Regular cardiac myocyte (primary cell): ENCODE data around the gene MBTD1. TPM values are rescaled to one million over a fixed set of nuclear protein-coding genes. Genes with fewer than 3 reads are reported as not detected.

Experiments
- total RNA-seq: library from RNA; depleted of rRNA; stranded (reverse); fragments of >200 nt; gene quantifications from 2 replicates; pipeline ENCODE4 v1.2.3, GENCODE V29; 2014

MBTD1 gene
- total RNA-seq, result 5.9 and 9.9 TPM in 2 replicates

GRCh38 chr17:51259564-51260236 is at the start of gene MBTD1:
TSS of gene MBTD1 (minus strand) at chr17:51260049. CDS start at chr17:51225161, 34,888 bp downstream.

GRCh38 chr17:51260237-51261023 is 581 bp upstream of the MBTD1 start, which contains the start of gene UTP18:
TSS of gene UTP18 (plus strand) at chr17:51260546. CDS start at chr17:51260585, 39 bp downstream.

GRCh38 chr17:51166198-51166986 is 93.5 kb downstream of the MBTD1 start, which contains the start of gene NME2:
TSS of gene NME2 (plus strand) at chr17:51166411. CDS start at chr17:51166831, 420 bp downstream.

GRCh38 chr17:51153210-51154072 is 106.4 kb downstream of the MBTD1 start, which contains the start of gene NME1:
TSS of gene NME1 (plus strand) at chr17:51153559. CDS start at chr17:51155655, 2,096 bp downstream.

Other genes with a start within 250 kb of the MBTD1 start
- 125 and 175 TPM in 2 replicates for gene SPAG9, start 139.2 kb downstream of the MBTD1 start, total RNA-seq
- 69.6 and 293 TPM in 2 replicates for gene NME1, start 106.5 kb downstream of the MBTD1 start, total RNA-seq
- 706 and 801 TPM in 2 replicates for gene NME2, start 93.6 kb downstream of the MBTD1 start, total RNA-seq
- 36.4 and 57.5 TPM in 2 replicates for gene UTP18, start 497 bp upstream of the MBTD1 start, total RNA-seq